Neural progenitor cell (in vitro differentiated cells): ENCODE data around the gene PPIB.

Experiments used
- CTCF ChIP-seq: fragments of 200-600 bp; sonication (generic); IDR thresholded peaks from 2 replicates; pipeline ENCODE4 v1.5.1; 2017; ENCODE audit warnings: antibody characterized with exemption, mild to moderate bottlenecking
- EZH2 ChIP-seq: fragments of 200-600 bp; sonication (generic); IDR thresholded peaks from 2 replicates; pipeline ENCODE4 v1.6.1; 2017; ENCODE audit warnings: antibody characterized with exemption, mild to moderate bottlenecking, moderate library complexity
- EZH2phosphoT487 ChIP-seq: fragments of 200-600 bp; sonication (generic); IDR thresholded peaks from 2 replicates; pipeline ENCODE4 v1.6.1; 2017; ENCODE audit warnings: antibody characterized with exemption

GRCh38 chr15:64122444-64122843, 40.4 kb downstream of the PPIB start:
- TF ChIP-seq CTCF (no peak), EZH2phosphoT487 (no peak), EZH2 (no peak)
